H7 (cell line): ENCODE measurements around the gene SYVN1. TPM values are rescaled to one million over a fixed set of nuclear protein-coding genes. Genes with fewer than 3 reads are reported as not detected.

Experiments used
- DNase-seq: peaks from one replicate; pipeline ENCODE4 v3.0.0; 2012
- H3K27me3 ChIP-seq: 2 replicates; pipeline ENCODE4 v1.6.0; 2011; ENCODE audit warnings: mild to moderate bottlenecking, low read length; ENCODE audit not compliant: control insufficient read depth, insufficient read depth
- H3K36me3 ChIP-seq: replicated peaks from 2 replicates; pipeline ENCODE4 v1.5.1; 2011; ENCODE audit warnings: low read length; ENCODE audit not compliant: control insufficient read depth, insufficient read depth
- H3K4me3 ChIP-seq: 2 replicates; pipeline ENCODE4 v1.5.1; 2011; ENCODE audit warnings: low read depth, mild to moderate bottlenecking, control low read depth, low read length, moderate library complexity; ENCODE audit not compliant: insufficient read depth
- total RNA-seq: library from RNA; depleted of rRNA; stranded (reverse); fragments of >200 nt; shearing (Covaris generic); gene quantifications from 2 replicates; pipeline ENCODE4 v1.2.3, GENCODE V29; 2014

SYVN1 gene
- total RNA-seq, 1 experiment from 2014 or later, result 11.5 TPM

DNA sequence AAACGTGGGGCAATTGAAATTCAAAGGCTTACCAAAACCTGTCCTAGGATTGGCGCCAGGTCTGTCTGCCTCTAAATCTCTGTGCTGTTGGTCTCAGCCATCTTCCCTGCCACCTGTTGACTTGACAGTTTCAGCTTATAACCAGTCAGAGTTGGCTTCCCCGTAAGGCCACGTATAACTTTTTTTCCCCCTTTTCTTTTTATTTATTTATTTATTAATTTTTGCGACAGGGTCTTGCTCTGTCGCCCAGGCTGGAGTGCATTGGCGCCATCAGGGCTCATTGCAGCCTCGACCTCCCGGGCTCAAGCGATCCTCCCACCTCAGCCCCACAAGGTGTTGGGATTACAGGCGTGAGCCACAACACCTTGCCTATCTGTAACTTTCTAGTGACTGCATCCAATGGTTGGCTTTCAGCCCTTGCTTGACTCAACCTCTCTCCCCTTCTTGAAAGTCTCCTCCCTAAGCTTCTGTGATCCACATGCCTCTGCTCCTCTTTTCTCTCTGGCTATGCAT lies 1.4 kb upstream of the SYVN1 start:
- Histone ChIP-seq H3K4me3 (peak overlapping the region; percentile 40), H3K27me3 (peaks cover 2% of the 10 kb centered on the region), H3K36me3 (peaks cover 18% of the 10 kb centered on the region)
- no peak for DNase-seq

DNA sequence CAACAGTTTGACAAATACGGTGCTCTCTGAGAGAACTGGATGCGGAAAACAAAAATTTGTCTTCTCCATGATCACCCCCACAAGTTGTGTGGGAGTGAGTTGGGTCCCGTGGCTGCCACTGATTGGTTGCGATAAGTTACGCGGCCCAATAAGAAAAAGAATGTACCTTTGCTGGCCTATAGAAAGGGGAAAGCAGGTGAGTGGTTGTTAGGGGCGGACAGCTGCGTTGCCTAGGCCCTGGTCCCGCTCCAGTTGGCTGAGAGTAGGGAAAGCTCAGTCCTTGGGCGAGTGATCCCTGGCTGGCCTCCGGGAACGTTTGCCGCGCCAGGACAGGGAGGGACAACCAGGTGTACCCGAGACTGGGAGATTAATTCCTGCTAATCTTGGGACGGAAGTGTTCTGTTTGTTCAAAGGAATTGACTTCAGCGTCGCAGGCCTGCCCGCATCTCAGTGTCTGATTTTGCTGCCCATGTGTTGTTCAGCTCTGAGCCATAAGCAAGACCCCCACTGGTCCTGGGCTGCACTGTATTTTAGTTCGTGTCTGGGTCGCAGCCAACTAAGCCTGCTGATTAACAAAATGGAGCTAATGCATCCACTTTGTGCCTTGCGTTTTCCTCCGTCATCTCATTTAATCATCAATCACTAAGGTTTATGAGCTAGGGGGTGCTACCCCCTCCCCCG lies 773 bp upstream of the SYVN1 start:
- H3K36me3 ChIP-seq, result peaks cover 18% of the 10 kb centered on the region
- peaks cover 1% of the 10 kb centered on the region for H3K27me3 ChIP-seq
- DNase-seq, result peak; percentile 98
- peak overlapping the region; percentile 96 for H3K4me3 ChIP-seq

DNA sequence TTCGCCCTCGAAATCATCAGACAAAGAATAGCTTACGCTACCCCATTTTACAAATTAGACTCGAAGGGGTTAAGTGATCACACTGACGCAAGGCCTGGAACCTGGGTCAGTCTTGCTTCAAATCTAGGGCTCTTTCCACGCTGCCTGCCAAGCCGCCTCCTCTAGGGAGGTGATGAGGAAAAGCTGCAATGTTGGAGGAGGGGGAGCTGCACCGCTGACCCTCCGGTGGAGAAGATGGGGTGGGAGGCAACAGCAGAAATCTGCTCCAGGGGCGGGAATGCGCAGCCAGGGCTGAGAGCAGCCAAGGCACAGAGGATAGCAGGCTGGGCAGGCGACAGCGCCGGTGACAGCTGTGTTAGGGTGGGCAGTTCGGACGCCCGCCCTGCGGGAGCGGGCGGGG lies 595 bp downstream of the SYVN1 start:
- peak overlapping the region; percentile 96 for H3K4me3 ChIP-seq
- no peak for DNase-seq
- H3K27me3 ChIP-seq, result no peaks in the 10 kb centered on the region
- peaks cover 27% of the 10 kb centered on the region for H3K36me3 ChIP-seq

DNA sequence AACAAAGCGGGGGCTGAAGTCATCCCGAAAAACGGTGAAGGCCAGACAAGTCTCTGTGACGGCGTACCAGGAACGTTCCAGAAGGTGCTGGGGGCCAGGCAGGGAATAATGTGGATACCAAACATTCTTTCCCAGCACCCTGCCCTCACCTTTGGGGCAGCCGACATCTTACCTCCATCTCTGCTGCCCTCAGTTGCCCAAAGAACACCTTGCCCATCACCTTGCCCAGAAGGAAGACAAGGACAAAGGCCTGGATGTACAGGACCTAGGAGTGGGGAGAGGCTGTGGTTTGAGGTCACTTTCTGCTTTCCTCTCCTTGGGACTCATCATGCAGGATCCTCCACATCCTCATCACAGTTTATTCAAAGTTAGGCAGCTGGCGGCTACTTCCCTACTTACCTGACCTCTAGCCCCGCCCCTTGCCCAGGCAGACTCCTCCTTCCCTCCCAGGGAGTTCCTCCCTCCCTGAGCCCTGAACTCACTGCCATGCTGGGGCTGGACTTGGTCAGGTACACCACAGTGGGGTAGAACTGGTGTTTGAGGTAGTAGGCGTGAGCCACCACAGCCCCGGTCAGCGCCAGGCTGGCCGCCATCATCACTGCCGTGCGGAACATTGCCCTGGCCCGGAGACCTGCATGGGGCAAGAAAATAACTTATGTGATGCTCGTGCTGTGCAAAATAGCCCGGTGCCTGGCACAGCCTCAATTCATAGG lies 1.2 kb downstream of the SYVN1 start:
- Histone ChIP-seq H3K36me3 (peaks cover 29% of the 10 kb centered on the region), H3K4me3 (peak overlapping the region; percentile 96), H3K27me3 (no peaks in the 10 kb centered on the region)
- peak; percentile 91 for DNase-seq

DNA sequence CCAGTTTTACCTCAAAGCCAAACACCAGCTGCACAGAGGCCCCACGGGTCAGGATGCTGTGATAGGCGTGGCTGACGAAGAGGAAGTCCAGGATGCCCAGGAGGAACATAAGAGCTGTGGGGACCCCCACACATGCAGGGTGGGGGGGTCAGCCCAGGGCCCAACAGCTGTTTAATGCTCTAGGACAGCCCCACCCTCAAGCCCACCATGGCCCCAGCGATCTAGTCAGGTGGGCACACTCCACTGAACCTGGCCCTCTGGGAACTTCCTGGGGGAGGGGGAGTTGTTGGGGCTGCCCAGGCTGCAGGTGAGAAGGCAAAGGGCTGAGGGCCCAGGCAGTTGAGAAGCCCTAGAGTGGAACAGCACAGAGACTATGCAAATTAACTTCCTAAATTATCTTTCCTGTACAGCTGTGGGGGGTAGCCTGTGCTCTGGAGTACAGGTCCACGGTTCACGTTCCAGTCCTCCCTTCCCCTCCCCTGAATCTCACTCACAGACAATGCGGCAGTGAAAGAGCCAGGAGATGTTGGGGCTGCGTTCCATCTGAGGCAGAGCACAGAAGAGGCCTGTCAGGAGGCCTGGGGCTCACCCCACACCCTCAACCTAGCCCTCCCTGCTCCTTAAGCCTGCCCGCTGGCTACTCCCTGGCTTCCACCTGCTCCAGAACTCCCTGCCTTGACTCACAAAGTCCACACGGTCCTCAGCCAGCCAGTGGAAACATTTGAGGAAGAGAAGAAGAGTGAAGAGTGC lies 1.9 kb downstream of the SYVN1 start:
- Histone ChIP-seq H3K4me3 (no peak overlapping the region), H3K36me3 (peaks cover 34% of the 10 kb centered on the region), H3K27me3 (no peaks in the 10 kb centered on the region)
- no peak for DNase-seq

DNA sequence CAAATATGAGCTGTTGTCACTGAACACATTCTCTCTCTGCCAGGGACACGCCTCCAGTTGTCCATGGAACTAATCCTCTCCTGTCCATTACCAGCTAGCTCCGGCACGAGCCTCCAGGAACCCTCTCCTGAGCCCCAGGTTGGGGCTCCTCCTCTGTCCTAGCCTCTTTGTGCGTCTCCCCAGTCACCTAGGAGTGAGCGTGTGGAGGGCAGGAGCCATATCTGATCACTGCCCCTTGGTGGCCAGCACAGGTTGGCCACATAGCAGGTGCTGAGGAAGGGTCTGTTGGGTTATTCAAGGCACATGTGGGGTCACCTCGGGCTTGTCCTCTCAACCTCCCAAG lies 2.5 kb downstream of the SYVN1 start:
- Histone ChIP-seq H3K27me3 (no peaks in the 10 kb centered on the region), H3K4me3 (no peak overlapping the region), H3K36me3 (peaks cover 34% of the 10 kb centered on the region)
- DNase-seq, result no peak

DNA sequence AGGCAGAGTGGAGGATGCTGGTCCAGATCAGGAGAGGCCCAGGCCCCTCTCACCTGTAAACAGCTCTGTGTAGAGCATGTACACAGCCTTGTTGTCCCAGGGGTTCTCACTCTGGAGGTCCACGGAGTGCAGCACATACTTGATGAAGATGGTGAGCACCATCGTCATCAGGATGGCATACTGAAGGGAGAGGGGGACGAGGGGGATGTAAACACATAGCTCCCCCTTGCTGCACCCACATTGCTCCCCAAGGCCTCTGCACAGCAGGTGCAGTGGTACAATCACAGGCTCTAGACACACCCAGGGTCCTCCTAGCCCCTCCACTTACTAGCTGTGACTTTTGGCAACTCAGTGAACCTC lies 2.9 kb downstream of the SYVN1 start:
- no peak overlapping the region for H3K4me3 ChIP-seq
- DNase-seq, result no peak
- no peaks in the 10 kb centered on the region for H3K27me3 ChIP-seq
- H3K36me3 ChIP-seq, result peaks cover 39% of the 10 kb centered on the region

DNA sequence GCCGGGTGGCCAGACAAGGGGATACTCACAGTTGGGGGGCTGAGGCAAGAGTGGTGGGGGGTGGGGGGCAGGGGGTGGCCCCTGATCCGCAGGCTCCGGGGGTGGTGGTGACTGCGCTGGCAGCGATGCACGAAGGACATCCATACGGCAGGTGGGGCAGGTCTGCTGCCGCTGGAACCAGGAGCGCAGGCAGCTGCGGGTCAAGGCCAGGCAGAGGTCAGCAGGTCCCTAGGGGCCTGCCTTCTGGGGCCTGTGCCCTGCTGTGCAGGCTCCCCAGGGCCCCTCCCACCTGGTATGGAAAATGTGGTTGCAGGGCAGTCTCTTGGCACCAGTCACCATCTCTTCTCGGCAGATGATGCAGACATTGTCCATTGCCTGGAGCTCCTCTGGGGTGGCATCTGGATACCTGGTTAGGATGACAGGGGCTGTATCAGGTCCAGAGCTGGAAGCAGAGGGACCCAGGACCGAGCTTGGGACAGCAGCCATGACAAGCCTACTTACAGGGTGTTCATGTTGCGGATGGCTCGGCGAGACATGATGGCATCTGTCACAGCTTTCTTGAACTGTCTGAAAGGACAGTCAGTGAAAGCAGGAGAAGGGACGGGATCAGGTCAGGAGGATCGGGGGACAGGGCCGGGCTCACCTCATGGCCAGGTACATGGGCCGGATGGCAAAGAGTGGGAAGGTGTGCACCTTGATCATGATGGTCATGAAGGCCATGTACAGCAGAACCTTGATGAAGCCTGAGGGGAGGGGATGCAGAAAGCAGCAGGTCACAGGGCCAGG lies 3.5 kb downstream of the SYVN1 start:
- Histone ChIP-seq H3K4me3 (no peak overlapping the region), H3K36me3 (peaks cover 42% of the 10 kb centered on the region), H3K27me3 (no peaks in the 10 kb centered on the region)
- DNase-seq, result no peak

DNA sequence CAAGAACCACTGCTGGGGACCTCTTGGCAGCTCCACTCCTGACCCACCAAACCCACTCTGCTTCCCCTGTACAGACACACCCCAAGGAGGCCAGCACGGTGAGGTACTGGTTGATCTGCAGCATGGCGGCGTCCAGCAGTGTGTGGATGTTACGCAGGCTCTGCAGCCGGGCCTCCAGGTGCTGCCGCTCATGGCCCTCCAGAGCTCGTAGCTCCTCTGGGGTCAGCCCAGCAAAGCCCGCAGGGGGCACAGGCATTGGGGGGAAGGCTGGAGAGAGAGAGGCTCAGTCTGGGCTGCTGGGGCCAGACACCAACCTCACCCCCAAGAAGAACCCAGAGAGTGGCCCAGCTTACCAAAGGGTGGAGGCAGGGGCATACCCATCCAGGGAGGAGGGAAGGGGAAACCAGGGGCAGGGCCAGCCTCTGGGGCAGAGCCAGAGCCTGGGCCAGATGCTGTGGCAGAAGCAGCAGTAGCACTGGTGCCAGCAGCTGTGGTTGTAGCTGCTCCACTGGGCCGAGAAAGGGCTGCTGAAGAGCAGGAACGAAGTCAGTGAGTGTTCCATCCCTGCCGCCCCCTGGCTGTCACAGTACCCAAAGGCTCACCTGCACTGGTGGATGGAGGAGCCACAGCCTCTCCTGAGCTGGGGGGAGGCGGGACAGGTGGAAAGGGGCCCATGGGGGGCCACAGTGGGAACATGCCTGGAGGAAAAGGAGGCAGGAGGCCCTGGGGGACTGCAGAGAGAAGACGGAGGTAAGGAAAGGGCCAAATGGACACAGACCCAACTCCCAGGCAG lies 4.5 kb downstream of the SYVN1 start:
- no peaks in the 10 kb centered on the region for H3K27me3 ChIP-seq
- peak; percentile 72 for DNase-seq
- no peak overlapping the region for H3K4me3 ChIP-seq
- H3K36me3 ChIP-seq, result peaks cover 50% of the 10 kb centered on the region

DNA sequence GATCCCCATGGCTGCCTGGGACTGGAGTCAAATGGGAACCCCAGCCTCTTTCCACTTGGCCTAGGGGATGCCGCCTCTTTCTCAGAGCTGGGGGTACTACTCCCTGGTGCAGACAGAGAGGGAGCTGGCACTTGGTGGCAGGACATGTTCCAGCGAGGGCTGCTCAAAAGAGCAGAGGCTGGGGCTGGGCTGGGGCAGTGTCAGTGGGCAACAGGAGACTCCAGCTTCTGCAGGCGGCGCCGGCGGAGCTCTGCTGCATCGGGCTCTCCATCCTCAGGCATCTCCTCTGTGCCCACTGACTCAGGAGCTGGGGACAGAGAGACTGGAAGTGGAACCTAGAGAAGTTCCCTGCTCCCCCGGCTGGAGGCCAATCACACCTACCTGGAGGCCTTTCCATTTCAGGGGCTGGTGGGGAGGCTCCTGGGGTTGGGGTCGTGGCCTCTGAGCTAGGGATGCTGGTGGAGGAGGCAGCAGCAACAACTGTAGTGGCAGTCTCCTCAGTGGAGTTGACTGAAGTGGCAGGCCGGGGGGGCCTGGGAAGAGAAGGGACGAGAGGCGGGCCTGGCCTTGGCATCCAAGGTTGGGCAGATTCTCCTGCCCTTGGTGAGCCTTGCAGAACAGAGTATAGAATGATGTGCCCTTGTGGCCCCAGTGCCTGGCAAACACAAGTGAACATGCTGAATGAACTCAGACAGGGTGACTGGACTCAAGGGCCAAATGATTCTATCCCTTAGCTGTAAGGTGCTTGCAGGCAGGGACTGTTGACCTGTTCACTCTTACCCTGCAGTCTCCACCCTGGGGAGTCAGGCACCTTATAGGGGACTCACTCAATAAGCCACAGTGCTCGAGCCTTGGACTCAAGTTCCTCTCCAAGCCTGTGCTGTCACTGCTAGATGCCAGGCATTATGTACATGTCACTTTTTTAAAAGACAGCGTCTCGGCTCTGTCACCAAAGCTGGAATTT lies 5.9 kb downstream of the SYVN1 start:
- DNase-seq, result peak; percentile 28
- H3K36me3 ChIP-seq, result peaks cover 56% of the 10 kb centered on the region
- H3K4me3 ChIP-seq, result no peak overlapping the region
- H3K27me3 ChIP-seq, result no peaks in the 10 kb centered on the region

DNA sequence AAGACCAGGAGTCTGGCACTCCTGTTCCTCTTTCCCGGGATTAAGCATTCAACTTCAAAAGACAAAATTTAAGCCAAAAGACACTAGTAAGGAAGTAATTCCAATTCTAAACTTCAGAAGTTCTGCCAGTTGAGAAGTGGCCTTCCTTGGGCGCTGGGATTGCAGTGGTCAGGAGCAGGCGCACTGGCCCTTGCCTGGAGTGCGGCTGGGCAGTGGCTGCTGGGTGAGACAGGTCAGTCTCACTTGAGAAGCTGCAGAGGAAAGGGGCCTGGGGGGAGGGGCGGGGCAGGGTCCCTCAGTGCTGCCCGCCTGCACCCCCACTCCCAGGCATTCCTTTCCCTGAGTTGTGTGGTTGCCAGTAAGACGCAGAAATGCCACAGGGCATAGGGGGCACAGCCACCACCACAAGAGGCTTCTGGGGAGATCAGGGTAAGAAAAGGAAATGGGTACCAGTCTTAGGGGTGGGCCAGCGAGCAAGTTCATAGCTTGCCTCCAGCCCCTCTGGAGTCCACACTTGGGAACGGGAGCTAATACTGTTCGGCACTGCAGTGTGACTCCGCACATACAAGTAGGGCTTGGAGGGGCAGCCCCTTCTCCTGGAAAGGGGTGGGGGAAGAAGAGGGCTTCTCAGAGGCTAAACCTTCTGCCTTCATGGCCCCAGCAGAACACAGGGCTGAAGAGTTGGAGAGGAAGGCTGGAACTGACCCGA lies 6.7 kb downstream of the SYVN1 start:
- peaks cover 52% of the 10 kb centered on the region for H3K36me3 ChIP-seq
- H3K27me3 ChIP-seq, result no peaks in the 10 kb centered on the region
- H3K4me3 ChIP-seq, result no peak overlapping the region
- peak; percentile 38 for DNase-seq

DNA sequence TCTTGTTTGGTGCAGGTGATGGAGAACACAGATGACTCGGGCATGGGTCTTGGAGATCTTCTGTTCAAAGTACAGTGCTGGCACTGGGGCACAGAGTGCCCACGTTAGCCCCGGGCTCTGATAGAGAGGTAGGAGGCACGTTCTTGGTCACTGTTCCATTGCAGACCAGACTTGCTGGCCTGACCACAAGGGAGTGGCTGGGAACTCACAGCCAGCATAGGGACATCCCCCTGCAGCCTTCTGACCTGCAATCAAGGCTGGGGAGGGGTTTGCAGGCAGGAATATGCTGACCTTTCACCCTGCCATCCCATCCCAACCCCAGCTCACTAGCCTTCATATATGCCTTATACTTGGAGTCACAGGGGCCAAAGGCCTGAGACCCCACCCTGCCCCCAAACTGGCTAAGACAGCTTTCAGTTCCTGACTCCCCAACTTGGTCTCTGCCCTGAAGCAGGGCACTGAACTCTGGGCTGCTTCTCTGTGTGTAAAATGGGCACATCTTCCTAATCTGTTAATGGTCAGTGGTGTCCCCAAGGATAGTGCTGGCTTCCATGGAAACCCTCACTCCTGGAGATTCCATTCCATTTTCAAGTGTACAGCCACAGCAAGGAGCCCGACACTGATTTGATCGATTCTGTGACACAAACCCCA lies 7.6 kb downstream of the SYVN1 start:
- H3K36me3 ChIP-seq, result peaks cover 46% of the 10 kb centered on the region
- peak; percentile 26 for DNase-seq

More for the DNA sequence above, 7.6 kb downstream of the SYVN1 start:
- H3K27me3 ChIP-seq, result no peaks in the 10 kb centered on the region
- no peak overlapping the region for H3K4me3 ChIP-seq
